HEK293 (cell line): ENCODE measurements around the gene MSRB3.

Experiments
- IKZF3 ChIP-seq: fragments of 450-650 bp; IDR thresholded peaks from 2 replicates; pipeline ENCODE4 v1.5.0; 2018; ENCODE audit warnings: missing biosample characterization, mild to moderate bottlenecking, missing genetic modification characterization, moderate library complexity
- ZFP3 ChIP-seq: fragments of 450-650 bp; formaldehyde crosslinking; IDR thresholded peaks from 2 replicates; pipeline ENCODE4 v1.5.1; 2016; ENCODE audit warnings: low read depth, missing biosample characterization, missing genetic modification characterization
- TF ChIP-seq, protein P1 (sequence below): fragments of 450-650 bp; formaldehyde crosslinking; IDR thresholded peaks from 2 replicates; pipeline ENCODE4 v1.5.1; 2016; ENCODE audit warnings: missing biosample characterization, missing genetic modification characterization

DNA sequence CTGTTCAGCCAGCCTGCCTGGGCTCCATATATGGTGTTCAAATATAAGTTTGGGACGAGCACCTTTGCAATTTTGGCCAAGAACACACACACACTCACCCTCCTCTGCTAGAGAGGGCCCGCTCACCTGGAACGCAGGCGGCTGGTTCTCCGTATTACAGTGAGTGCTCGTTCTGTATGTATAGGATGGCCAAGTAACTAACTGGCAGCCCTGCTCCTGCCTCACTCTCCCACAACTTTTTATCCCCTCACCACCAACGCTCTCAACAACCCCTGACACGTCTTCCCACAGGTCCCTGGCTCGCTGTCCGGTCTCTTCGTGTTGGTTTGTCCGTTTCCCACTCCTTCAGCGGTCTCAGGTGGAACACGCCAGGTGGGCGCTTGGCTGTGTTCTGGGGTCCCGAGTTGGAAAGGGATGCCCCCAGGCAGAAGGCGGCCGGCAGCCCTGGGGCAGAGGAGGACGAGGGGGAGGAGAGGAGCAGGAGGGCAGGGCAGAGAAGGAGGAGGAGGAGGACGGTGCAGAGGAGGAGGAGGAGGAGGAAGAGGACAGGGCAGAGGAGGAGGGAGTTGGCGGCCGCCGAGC, 398 bp upstream of the MSRB3 start:
- TF ChIP-seq ZFP3 (tag by site-specific recombination) (no peak), IKZF3 (tag by site-specific recombination) (no peak)
- TF ChIP-seq, protein P1, sequence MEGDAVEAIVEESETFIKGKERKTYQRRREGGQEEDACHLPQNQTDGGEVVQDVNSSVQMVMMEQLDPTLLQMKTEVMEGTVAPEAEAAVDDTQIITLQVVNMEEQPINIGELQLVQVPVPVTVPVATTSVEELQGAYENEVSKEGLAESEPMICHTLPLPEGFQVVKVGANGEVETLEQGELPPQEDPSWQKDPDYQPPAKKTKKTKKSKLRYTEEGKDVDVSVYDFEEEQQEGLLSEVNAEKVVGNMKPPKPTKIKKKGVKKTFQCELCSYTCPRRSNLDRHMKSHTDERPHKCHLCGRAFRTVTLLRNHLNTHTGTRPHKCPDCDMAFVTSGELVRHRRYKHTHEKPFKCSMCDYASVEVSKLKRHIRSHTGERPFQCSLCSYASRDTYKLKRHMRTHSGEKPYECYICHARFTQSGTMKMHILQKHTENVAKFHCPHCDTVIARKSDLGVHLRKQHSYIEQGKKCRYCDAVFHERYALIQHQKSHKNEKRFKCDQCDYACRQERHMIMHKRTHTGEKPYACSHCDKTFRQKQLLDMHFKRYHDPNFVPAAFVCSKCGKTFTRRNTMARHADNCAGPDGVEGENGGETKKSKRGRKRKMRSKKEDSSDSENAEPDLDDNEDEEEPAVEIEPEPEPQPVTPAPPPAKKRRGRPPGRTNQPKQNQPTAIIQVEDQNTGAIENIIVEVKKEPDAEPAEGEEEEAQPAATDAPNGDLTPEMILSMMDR (tag by site-specific recombination) = no peak
